HCT116 (cell line): ENCODE measurements around the gene FTCDNL1. TPM values are rescaled to one million over a fixed set of nuclear protein-coding genes. Genes with fewer than 3 reads are reported as not detected.

Experiments used
- ATAC-seq: fragments of 200-7000 bp; cut with Tn5 transposase; 2 replicates; pipeline ENCODE4 v1.9.1; 2020; ENCODE audit warnings: mild to moderate bottlenecking, moderate library complexity
- BruUV-seq: library from RNA; stranded (reverse); fragments of 400-500 nt; replicated peaks from 2 replicates; lab custom pipeline; 2021; lab: Mats Ljungman, UMichigan
- CTCF ChIA-PET: fragments of 300-600 bp; sonication (Branson Sonifier 250); formaldehyde crosslinking; loops from one replicate; lab custom pipeline; 2021; ENCODE audit warnings: antibody characterized with exemption; lab: Charles Lee
- POLR2A ChIA-PET: fragments of 300-600, 350-600 bp; sonication (Branson Sonifier 250); formaldehyde crosslinking; loops from one replicate; lab custom pipeline; 2021; ENCODE audit warnings: antibody characterized with exemption; lab: Charles Lee
- RAD21 ChIA-PET, 2 experiments: fragments of 300-600 bp; sonication (Branson Sonifier 250); formaldehyde crosslinking; loops; one replicate each; lab custom pipeline; 2023; ENCODE audit warnings: low total read pairs in 2 of 2; ENCODE audit not compliant: uncharacterized antibody in 2 of 2, unreplicated experiment in 2 of 2, low non-redundant PET in 1 of 2; lab: Charles Lee
- DNase-seq: peaks from one replicate; pipeline ENCODE4 v3.0.0-alpha.2; 2010; ENCODE audit warnings: low read depth, low spot score
- H2AFZ ChIP-seq: fragments of 200-600 bp; shearing (Covaris generic), sonication (generic); 2 replicates; pipeline ENCODE4 v1.6.1; 2017; ENCODE audit warnings: low read depth, mixed run types, mixed read lengths, antibody characterized with exemption, low read length; ENCODE audit not compliant: poor library complexity, severe bottlenecking
- H3K27ac ChIP-seq: 2 replicates; pipeline ENCODE4 v1.5.1; 2012; ENCODE audit warnings: low read depth, low read length
- H3K27me3 ChIP-seq: fragments of 200-600 bp; sonication (generic); 2 replicates; pipeline ENCODE4 v1.6.1; 2016; ENCODE audit warnings: mixed run types, low read length, mixed read lengths; ENCODE audit not compliant: insufficient read depth
- H3K36me3 ChIP-seq, 2 experiments: fragments of 200-500 bp in 1 of 2; fragments of 200-600 bp in 1 of 2; sonication (Bioruptor generic) in 1 of 2; sonication (generic) in 1 of 2; 2 replicates each; pipeline versions ENCODE4 v1.5.1 to v1.6.1; 2014 to 2016; ENCODE audit warnings: low read length in 2 of 2, inconsistent platforms in 1 of 2, mixed read lengths in 1 of 2, mixed run types in 1 of 2; ENCODE audit not compliant: insufficient read depth in 2 of 2, control insufficient read depth in 1 of 2
- H3K4me1 ChIP-seq, 2 experiments: fragments of 200-600 bp in 1 of 2; sonication (generic) in 1 of 2; 2 replicates each; pipeline versions ENCODE4 v1.5.1 to v1.6.1; 2012 to 2017; ENCODE audit warnings: low read length in 2 of 2, inconsistent platforms in 1 of 2, mild to moderate bottlenecking in 1 of 2, mixed read lengths in 1 of 2, mixed run types in 1 of 2, moderate library complexity in 1 of 2; ENCODE audit not compliant: insufficient read depth in 2 of 2, control insufficient read depth in 1 of 2
- H3K4me2 ChIP-seq: fragments of 200-600 bp; sonication (generic); 2 replicates; pipeline ENCODE4 v1.6.1; 2017; ENCODE audit warnings: mixed run types, low read length, mixed read lengths
- H3K4me3 ChIP-seq, 2 experiments: fragments of 200-600 bp in 1 of 2; sonication (generic) in 1 of 2; replicated peaks in 1 of 2; 2 replicates each; pipeline ENCODE4 v1.5.1; 2011 to 2016; ENCODE audit warnings: low read length in 2 of 2, control low read depth in 1 of 2, low read depth in 1 of 2, mild to moderate bottlenecking in 1 of 2, mixed read lengths in 1 of 2, mixed run types in 1 of 2
- H3K79me2 ChIP-seq: fragments of 200-600 bp; sonication (generic); 2 replicates; pipeline ENCODE4 v1.6.1; 2017; ENCODE audit warnings: mild to moderate bottlenecking, mixed run types, low read length, moderate library complexity, mixed read lengths; ENCODE audit not compliant: insufficient read depth
- H3K9ac ChIP-seq: fragments of 200-600 bp; sonication (generic); 2 replicates; pipeline ENCODE4 v1.6.1; 2016; ENCODE audit warnings: low read length, mixed read lengths
- H3K9me2 ChIP-seq: fragments of 200-600 bp; sonication (generic), shearing (Covaris generic); 2 replicates; pipeline ENCODE4 v1.6.1; 2017; ENCODE audit warnings: mixed run types, mild to moderate bottlenecking, moderate library complexity; ENCODE audit not compliant: insufficient read depth
- H3K9me3 ChIP-seq, 2 experiments: fragments of 200-500 bp in 1 of 2; fragments of 200-600 bp in 1 of 2; sonication (Bioruptor generic) in 1 of 2; sonication (generic) in 1 of 2; 2 replicates each; pipeline ENCODE4 v1.6.1; 2014 to 2017; ENCODE audit warnings: low read length in 2 of 2, mixed read lengths in 2 of 2, inconsistent platforms in 1 of 2, low read depth in 1 of 2, mild to moderate bottlenecking in 1 of 2, mixed run types in 1 of 2, moderate library complexity in 1 of 2; ENCODE audit not compliant: control insufficient read depth in 1 of 2, insufficient read depth in 1 of 2
- H4K20me1 ChIP-seq: fragments of 200-600 bp; sonication (generic), shearing (Covaris generic); 2 replicates; pipeline ENCODE4 v1.6.1; 2017; ENCODE audit warnings: mixed run types, mild to moderate bottlenecking, moderate library complexity; ENCODE audit not compliant: insufficient read depth
- ATF3 ChIP-seq: IDR thresholded peaks from 2 replicates; pipeline ENCODE4 v1.6.1; 2012
- CBX3 ChIP-seq: IDR thresholded peaks from 2 replicates; pipeline ENCODE4 v1.6.1; 2012; ENCODE audit warnings: low read depth
- CTCF ChIP-seq, 3 experiments: fragments of 200-600 bp in 1 of 3; sonication (generic) in 1 of 3; IDR thresholded peaks in 2 of 3; conservative IDR thresholded peaks in 1 of 3; 2 replicates each; pipeline ENCODE4 v1.5.1; 2012 to 2017; ENCODE audit warnings: low read depth in 2 of 3, low read length in 2 of 3, antibody characterized with exemption in 1 of 3, borderline replicate concordance in 1 of 3, control low read depth in 1 of 3, mild to moderate bottlenecking in 1 of 3, mixed read lengths in 1 of 3, mixed run types in 1 of 3, moderate library complexity in 1 of 3; ENCODE audit not compliant: insufficient read depth in 1 of 3
- EGR1 ChIP-seq: IDR thresholded peaks from 2 replicates; pipeline ENCODE4 v1.6.1; 2012; ENCODE audit warnings: low read depth
- ELF1 ChIP-seq: IDR thresholded peaks from 2 replicates; pipeline ENCODE4 v1.6.1; 2012; ENCODE audit warnings: low read depth, borderline replicate concordance
- EZH2 ChIP-seq: fragments of 200-600 bp; sonication (generic); IDR thresholded peaks from 2 replicates; pipeline ENCODE4 v1.6.1; 2017; ENCODE audit warnings: antibody characterized with exemption, mixed run types
- EZH2phosphoT487 ChIP-seq: fragments of 200-600 bp; IDR thresholded peaks from 2 replicates; pipeline ENCODE4 v1.6.1; 2018; ENCODE audit warnings: antibody characterized with exemption, borderline replicate concordance
- JUND ChIP-seq: IDR thresholded peaks from 2 replicates; pipeline ENCODE4 v1.6.1; 2012
- MAX ChIP-seq: IDR thresholded peaks from 2 replicates; pipeline ENCODE4 v1.6.1; 2012
- POLR2A ChIP-seq: IDR thresholded peaks from 2 replicates; pipeline ENCODE4 v1.7.0; 2011; ENCODE audit warnings: borderline replicate concordance; ENCODE audit not compliant: insufficient read depth, insufficient read length; ENCODE audit errors: extremely low read depth
- RAD21 ChIP-seq: IDR thresholded peaks from 2 replicates; pipeline ENCODE4 v1.6.1; 2012; ENCODE audit warnings: low read depth, mild to moderate bottlenecking
- SP1 ChIP-seq: IDR thresholded peaks from 2 replicates; pipeline ENCODE4 v1.6.1; 2012; ENCODE audit warnings: low read depth
- SRF ChIP-seq: IDR thresholded peaks from 2 replicates; pipeline ENCODE4 v1.6.1; 2012; ENCODE audit warnings: low read depth
- TCF7L2 ChIP-seq: IDR thresholded peaks from 2 replicates; pipeline ENCODE4 v1.7.0; 2011; ENCODE audit warnings: borderline replicate concordance, inconsistent platforms; ENCODE audit not compliant: insufficient read depth, insufficient read length; ENCODE audit errors: extremely low read depth
- YY1 ChIP-seq: IDR thresholded peaks from 2 replicates; pipeline ENCODE4 v1.6.1; 2011; ENCODE audit warnings: low read length, low read depth, moderate library complexity, mild to moderate bottlenecking; ENCODE audit not compliant: insufficient replicate concordance; ENCODE audit errors: extremely low read depth
- ZBTB33 ChIP-seq: IDR thresholded peaks from 2 replicates; pipeline ENCODE4 v1.6.1; 2011; ENCODE audit warnings: mild to moderate bottlenecking, low read length, moderate library complexity; ENCODE audit not compliant: insufficient replicate concordance; ENCODE audit errors: extremely low read depth
- ZNF274 ChIP-seq: fragments of 200-500 bp; sonication (Bioruptor generic); IDR thresholded peaks from 2 replicates; pipeline ENCODE4 v1.6.1; 2014; ENCODE audit warnings: mild to moderate bottlenecking, low read depth, low read length, inconsistent platforms
- intact Hi-C: fragments of 100-400 bp; cut with micrococcal nuclease; formaldehyde crosslinking; loops from 2 replicates; pipeline ENCODE4 v1.10.0; 2022
- total RNA-seq: library from RNA; stranded (reverse); gene quantifications from one replicate; pipeline ENCODE4 v1.2.1, GENCODE V29; 2021; ENCODE audit not compliant: unreplicated experiment

Gene FTCDNL1
- total RNA-seq, 1 experiment from 2014 or later, result 2.6 TPM

- H3K4me1 ChIP-seq, result no peaks in the 10 kb centered on the region
- ChIA-PET CTCF (interaction anchor here (0.6 kb wide), 2 partner anchors 12 to 52 kb away, joined by 3 read pairs; no protein-coding TSS in a partner anchor), POLR2A (no interaction called here), RAD21 (no interaction called here)
- ATAC-seq, result no peak
- H3K9me2 ChIP-seq, result no peaks in the 10 kb centered on the region; the same call in 1 of the 2 replicates
- no peak overlapping the region for H3K4me2 ChIP-seq
- no peak for DNase-seq
- intact Hi-C loops, result no loop called here
- H2AFZ ChIP-seq, result no peak overlapping the region
- no peaks in the 10 kb centered on the region for H3K9me3 ChIP-seq
- no peaks in the 10 kb centered on the region; the same call in 1 of the 2 replicates for H3K27me3 ChIP-seq
- H3K36me3 ChIP-seq, result no peaks in the 10 kb centered on the region
- no peak overlapping the region for H3K4me3 ChIP-seq
- H3K79me2 ChIP-seq, result no peaks in the 10 kb centered on the region
- no peaks in the 10 kb centered on the region for H4K20me1 ChIP-seq
- BruUV-seq, result no TSS peak
- no peak for TF ChIP-seq EZH2
- TF ChIP-seq POLR2A, result no peak
- TF ChIP-seq EZH2phosphoT487, result no peak
- TF ChIP-seq TCF7L2, result no peak
- no peak for TF ChIP-seq CBX3
- no peak for TF ChIP-seq EGR1
- TF ChIP-seq MAX, result no peak
- TF ChIP-seq ZNF274, result no peak
- TF ChIP-seq ELF1, result no peak
- TF ChIP-seq JUND, result no peak
- TF ChIP-seq SP1, result no peak
- no peak for TF ChIP-seq CTCF (IDR thresholded peaks at IDR 0.05 in 2 of 3, conservative IDR thresholded peaks at IDR 0.05 in 1 of 3; ENCODE audit: borderline replicate concordance in 1 of 3, insufficient read depth in 1 of 3, low read depth in 2 of 3, low read length in 2 of 3)
- no peak for TF ChIP-seq RAD21
- TF ChIP-seq ZBTB33, result no peak
- no peak for TF ChIP-seq SRF
- TF ChIP-seq YY1, result no peak
- TF ChIP-seq ATF3, result no peak
- TF ChIP-seq, all 23 proteins: peak for 0
- H3K9ac ChIP-seq, result no peak overlapping the region
- no peak overlapping the region for H3K27ac ChIP-seq
These were observed 99.4 kb downstream of the FTCDNL1 start for GRCh38 chr2:199751492-199752120.
